Measurements from ENCODE around the gene NUDT21. TPM values are rescaled to one million over a fixed set of nuclear protein-coding genes. Genes with fewer than 3 reads are reported as not detected.

NUDT21 gene
- polyA plus RNA-seq, 1 of the 3 experiments (the other 2 are of a cell fraction), result 42.2 TPM

DNA sequence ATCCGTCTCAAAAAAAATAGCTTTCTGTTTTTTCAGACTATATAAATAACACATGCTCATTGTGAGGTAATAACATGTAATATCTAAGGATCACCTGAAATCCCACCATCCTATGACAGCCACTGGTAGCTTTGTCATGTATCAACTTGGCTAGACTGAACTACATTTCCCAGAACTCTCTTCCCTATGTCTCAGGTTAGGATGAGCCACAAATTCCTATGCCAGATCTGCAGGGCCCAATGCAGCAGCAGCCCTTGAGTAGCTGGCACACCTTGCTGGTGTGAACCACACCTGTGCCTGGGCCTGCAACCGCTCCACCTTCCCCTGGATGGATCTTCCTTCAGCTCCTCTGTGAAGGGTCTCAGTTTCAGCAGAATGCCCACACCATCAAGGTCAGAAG is 28.3 kb upstream of the NUDT21 start:
- Histone ChIP-seq H3K36me3 (replicated peaks in 1 of 2; ENCODE audit: control insufficient read depth in 1 of 2, insufficient read depth in 2 of 2, low read length in 1 of 2) (peaks cover 62 to 72% of the 10 kb centered on the region in 2 experiments), H3K27ac (ENCODE audit: low read depth in 2 of 2, low read length in 1 of 2) (no peak overlapping the region; a peak in 1 of 4 replicates), H3K9me3 (no peaks in the 10 kb centered on the region), H3K27me3 (ENCODE audit: insufficient read depth) (no peaks in the 10 kb centered on the region), H3F3A (replicated peaks; ENCODE audit: insufficient read depth) (peaks cover 33% of the 10 kb centered on the region), H4K20me1 (ENCODE audit: insufficient read depth) (no peaks in the 10 kb centered on the region), H2AFZ (ENCODE audit: low read depth) (no peak overlapping the region), H3K4me3 (ENCODE audit: low read depth in 2 of 2, low read length in 1 of 2) (no peak overlapping the region), H3K4me2 (no peak overlapping the region), H3K79me2 (ENCODE audit: insufficient read depth) (0 out of 2 replicates have a peak, but pooled peaks cover 9% of the 10 kb centered on the region), H3K9ac (no peak overlapping the region), H3K4me1 (ENCODE audit: control insufficient read depth in 1 of 2, insufficient read depth in 2 of 2, low read depth in 1 of 2, low read length in 1 of 2) (peaks cover 0 to 17% of the 10 kb centered on the region in 2 experiments; a peak in 1 of 4 replicates), H3K9me2 (no peaks in the 10 kb centered on the region)
- POLR2A ChIA-PET, result no interaction called here
- WGBS (ENCODE audit: low lambda C conversion rate), result 100% methylated on average over 2 of the region's 2 CpGs
- CTCF ChIA-PET, result interaction anchor here (1.2 kb wide), 2 partner anchors 172 to 222 kb away, joined by 3 to 5 read pairs; partner anchors contain the start of gene MT1B
- DNase-seq, result no peak
- TF ChIP-seq MXI1 (IDR thresholded peaks at IDR 0.05; ENCODE audit: low read depth, low read length) (no peak), POLR2AphosphoS5 (IDR thresholded peaks at IDR 0.05; ENCODE audit: low read depth, low read length) (no peak), MEF2A (IDR thresholded peaks at IDR 0.05; ENCODE audit: borderline replicate concordance, low read depth) (no peak), GABPA (IDR thresholded peaks at IDR 0.05; ENCODE audit: low read depth) (no peak), FOXM1 (IDR thresholded peaks at IDR 0.05; ENCODE audit: low read depth) (no peak)
- TF ChIP-seq, protein P1, sequence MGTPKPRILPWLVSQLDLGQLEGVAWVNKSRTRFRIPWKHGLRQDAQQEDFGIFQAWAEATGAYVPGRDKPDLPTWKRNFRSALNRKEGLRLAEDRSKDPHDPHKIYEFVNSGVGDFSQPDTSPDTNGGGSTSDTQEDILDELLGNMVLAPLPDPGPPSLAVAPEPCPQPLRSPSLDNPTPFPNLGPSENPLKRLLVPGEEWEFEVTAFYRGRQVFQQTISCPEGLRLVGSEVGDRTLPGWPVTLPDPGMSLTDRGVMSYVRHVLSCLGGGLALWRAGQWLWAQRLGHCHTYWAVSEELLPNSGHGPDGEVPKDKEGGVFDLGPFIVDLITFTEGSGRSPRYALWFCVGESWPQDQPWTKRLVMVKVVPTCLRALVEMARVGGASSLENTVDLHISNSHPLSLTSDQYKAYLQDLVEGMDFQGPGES (IDR thresholded peaks at IDR 0.05; ENCODE audit: low read depth, low read length), result no peak
- TF ChIP-seq, protein P2, sequence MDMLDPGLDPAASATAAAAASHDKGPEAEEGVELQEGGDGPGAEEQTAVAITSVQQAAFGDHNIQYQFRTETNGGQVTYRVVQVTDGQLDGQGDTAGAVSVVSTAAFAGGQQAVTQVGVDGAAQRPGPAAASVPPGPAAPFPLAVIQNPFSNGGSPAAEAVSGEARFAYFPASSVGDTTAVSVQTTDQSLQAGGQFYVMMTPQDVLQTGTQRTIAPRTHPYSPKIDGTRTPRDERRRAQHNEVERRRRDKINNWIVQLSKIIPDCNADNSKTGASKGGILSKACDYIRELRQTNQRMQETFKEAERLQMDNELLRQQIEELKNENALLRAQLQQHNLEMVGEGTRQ (IDR thresholded peaks at IDR 0.05; ENCODE audit: borderline replicate concordance, low read depth, low read length), result no peak
- TF ChIP-seq, protein P3, sequence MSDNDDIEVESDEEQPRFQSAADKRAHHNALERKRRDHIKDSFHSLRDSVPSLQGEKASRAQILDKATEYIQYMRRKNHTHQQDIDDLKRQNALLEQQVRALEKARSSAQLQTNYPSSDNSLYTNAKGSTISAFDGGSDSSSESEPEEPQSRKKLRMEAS (IDR thresholded peaks at IDR 0.05; ENCODE audit: low read depth), result no peak

DNA sequence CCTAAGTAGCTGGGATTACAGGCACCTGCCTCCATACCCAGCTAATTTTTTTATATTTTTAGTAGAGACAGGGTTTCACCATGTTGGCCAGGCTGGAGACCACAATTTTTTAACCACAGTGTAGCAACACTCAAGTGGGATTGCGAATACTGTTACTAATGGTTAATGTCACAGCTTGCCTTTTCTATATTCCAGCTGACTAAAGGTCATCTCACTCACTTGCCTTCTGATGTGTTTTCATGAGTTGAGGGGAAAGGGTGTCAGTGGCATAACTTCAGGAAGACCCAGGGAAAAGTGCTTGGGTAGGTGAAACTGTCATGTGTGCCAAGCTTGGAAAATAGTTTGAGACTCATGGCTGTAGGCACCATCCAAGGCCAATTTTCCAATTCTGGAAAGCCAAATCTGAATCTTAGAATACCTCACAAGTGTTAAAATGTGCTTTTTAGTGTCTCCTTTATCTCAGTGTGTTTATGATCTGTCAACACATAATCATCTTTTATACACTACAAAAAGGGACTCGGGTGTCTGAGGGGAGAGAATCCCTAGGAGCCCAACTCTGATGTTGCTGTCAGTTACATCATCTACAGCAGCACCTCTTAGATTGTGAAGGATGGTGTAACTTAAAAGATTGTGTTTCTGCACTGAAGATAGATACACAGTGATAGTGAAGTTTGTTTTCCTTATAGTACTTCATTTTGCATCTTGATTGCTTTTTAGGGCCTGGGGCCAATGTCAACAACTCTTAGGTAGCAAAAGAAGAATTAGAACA is 27.3 kb upstream of the NUDT21 start:
- no peaks in the 10 kb centered on the region for H3K27me3 ChIP-seq (ENCODE audit: insufficient read depth)
- no peak overlapping the region for H3K4me2 ChIP-seq
- CTCF ChIA-PET, result interaction anchor here (1.2 kb wide), 1 partner anchor 223 kb away, joined by 5 read pairs; no protein-coding TSS in a partner anchor
- H2AFZ ChIP-seq (ENCODE audit: low read depth), result no peak overlapping the region
- no peaks in the 10 kb centered on the region for H3K9me3 ChIP-seq
- H3K9me2 ChIP-seq, result no peaks in the 10 kb centered on the region
- peak overlapping the region in 1 of 2 experiments; percentile 85; a peak in 2 of 4 replicates for H3K27ac ChIP-seq (ENCODE audit: low read depth in 2 of 2, low read length in 1 of 2)
- H3K9ac ChIP-seq, result no peak overlapping the region
- POLR2A ChIA-PET, result interaction anchor here (0.9 kb wide), 1 partner anchor 11 kb away, joined by 3 read pairs; no protein-coding TSS in a partner anchor
- peaks cover 60 to 70% of the 10 kb centered on the region in 2 experiments for H3K36me3 ChIP-seq (replicated peaks in 1 of 2; ENCODE audit: control insufficient read depth in 1 of 2, insufficient read depth in 2 of 2, low read length in 1 of 2)
- peaks cover 0 to 17% of the 10 kb centered on the region in 2 experiments; a peak in 1 of 4 replicates for H3K4me1 ChIP-seq (ENCODE audit: control insufficient read depth in 1 of 2, insufficient read depth in 2 of 2, low read depth in 1 of 2, low read length in 1 of 2)
- H4K20me1 ChIP-seq (ENCODE audit: insufficient read depth), result no peaks in the 10 kb centered on the region
- H3K4me3 ChIP-seq (ENCODE audit: low read depth in 2 of 2, low read length in 1 of 2), result no peak overlapping the region
- WGBS (ENCODE audit: low lambda C conversion rate), result 81% methylated on average over 2 of the region's 2 CpGs
- 0 out of 2 replicates have a peak, but pooled peaks cover 9% of the 10 kb centered on the region for H3K79me2 ChIP-seq (ENCODE audit: insufficient read depth)
- H3F3A ChIP-seq (replicated peaks; ENCODE audit: insufficient read depth), result peaks cover 33% of the 10 kb centered on the region
- DNase-seq, result no peak
- TF ChIP-seq, protein P4, sequence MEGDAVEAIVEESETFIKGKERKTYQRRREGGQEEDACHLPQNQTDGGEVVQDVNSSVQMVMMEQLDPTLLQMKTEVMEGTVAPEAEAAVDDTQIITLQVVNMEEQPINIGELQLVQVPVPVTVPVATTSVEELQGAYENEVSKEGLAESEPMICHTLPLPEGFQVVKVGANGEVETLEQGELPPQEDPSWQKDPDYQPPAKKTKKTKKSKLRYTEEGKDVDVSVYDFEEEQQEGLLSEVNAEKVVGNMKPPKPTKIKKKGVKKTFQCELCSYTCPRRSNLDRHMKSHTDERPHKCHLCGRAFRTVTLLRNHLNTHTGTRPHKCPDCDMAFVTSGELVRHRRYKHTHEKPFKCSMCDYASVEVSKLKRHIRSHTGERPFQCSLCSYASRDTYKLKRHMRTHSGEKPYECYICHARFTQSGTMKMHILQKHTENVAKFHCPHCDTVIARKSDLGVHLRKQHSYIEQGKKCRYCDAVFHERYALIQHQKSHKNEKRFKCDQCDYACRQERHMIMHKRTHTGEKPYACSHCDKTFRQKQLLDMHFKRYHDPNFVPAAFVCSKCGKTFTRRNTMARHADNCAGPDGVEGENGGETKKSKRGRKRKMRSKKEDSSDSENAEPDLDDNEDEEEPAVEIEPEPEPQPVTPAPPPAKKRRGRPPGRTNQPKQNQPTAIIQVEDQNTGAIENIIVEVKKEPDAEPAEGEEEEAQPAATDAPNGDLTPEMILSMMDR (IDR thresholded peaks at IDR 0.05), result no peak
- TF ChIP-seq, protein P5, sequence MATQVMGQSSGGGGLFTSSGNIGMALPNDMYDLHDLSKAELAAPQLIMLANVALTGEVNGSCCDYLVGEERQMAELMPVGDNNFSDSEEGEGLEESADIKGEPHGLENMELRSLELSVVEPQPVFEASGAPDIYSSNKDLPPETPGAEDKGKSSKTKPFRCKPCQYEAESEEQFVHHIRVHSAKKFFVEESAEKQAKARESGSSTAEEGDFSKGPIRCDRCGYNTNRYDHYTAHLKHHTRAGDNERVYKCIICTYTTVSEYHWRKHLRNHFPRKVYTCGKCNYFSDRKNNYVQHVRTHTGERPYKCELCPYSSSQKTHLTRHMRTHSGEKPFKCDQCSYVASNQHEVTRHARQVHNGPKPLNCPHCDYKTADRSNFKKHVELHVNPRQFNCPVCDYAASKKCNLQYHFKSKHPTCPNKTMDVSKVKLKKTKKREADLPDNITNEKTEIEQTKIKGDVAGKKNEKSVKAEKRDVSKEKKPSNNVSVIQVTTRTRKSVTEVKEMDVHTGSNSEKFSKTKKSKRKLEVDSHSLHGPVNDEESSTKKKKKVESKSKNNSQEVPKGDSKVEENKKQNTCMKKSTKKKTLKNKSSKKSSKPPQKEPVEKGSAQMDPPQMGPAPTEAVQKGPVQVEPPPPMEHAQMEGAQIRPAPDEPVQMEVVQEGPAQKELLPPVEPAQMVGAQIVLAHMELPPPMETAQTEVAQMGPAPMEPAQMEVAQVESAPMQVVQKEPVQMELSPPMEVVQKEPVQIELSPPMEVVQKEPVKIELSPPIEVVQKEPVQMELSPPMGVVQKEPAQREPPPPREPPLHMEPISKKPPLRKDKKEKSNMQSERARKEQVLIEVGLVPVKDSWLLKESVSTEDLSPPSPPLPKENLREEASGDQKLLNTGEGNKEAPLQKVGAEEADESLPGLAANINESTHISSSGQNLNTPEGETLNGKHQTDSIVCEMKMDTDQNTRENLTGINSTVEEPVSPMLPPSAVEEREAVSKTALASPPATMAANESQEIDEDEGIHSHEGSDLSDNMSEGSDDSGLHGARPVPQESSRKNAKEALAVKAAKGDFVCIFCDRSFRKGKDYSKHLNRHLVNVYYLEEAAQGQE (IDR thresholded peaks at IDR 0.05; ENCODE audit: low read depth, low read length), result no peak
- TF ChIP-seq FOXM1 (IDR thresholded peaks at IDR 0.05; ENCODE audit: low read depth), result no peak
- TF ChIP-seq, protein P6, sequence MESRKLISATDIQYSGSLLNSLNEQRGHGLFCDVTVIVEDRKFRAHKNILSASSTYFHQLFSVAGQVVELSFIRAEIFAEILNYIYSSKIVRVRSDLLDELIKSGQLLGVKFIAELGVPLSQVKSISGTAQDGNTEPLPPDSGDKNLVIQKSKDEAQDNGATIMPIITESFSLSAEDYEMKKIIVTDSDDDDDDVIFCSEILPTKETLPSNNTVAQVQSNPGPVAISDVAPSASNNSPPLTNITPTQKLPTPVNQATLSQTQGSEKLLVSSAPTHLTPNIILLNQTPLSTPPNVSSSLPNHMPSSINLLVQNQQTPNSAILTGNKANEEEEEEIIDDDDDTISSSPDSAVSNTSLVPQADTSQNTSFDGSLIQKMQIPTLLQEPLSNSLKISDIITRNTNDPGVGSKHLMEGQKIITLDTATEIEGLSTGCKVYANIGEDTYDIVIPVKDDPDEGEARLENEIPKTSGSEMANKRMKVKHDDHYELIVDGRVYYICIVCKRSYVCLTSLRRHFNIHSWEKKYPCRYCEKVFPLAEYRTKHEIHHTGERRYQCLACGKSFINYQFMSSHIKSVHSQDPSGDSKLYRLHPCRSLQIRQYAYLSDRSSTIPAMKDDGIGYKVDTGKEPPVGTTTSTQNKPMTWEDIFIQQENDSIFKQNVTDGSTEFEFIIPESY (IDR thresholded peaks at IDR 0.05; ENCODE audit: borderline replicate concordance, low read depth), result no peak
- no peak for TF ChIP-seq RFX5 (IDR thresholded peaks at IDR 0.05; ENCODE audit: low read length)
- TF ChIP-seq POLR2AphosphoS5 (IDR thresholded peaks at IDR 0.05; ENCODE audit: low read depth, low read length), result no peak
- TF ChIP-seq SIN3A (IDR thresholded peaks at IDR 0.05; ENCODE audit: borderline replicate concordance, low read depth, low read length), result no peak
- TF ChIP-seq TEAD4 (IDR thresholded peaks at IDR 0.05; ENCODE audit: borderline replicate concordance, insufficient read depth), result no peak
